Esophagus muscularis mucosa (tissue), 4 donors: ENCODE results near the gene VIP.

ENCODE experiments used
- EP300 ChIP-seq: sonication (generic); formaldehyde crosslinking; IDR thresholded peaks from one replicate; pipeline ENCODE4 v1.6.1; 2017; ENCODE audit warnings: antibody characterized with exemption
- POLR2A ChIP-seq: fragments of 450-650 bp; IDR thresholded peaks from one replicate; pipeline ENCODE4 v1.6.1; 2017; ENCODE audit warnings: antibody characterized with exemption, moderate library complexity, mild to moderate bottlenecking, low read depth
- POLR2AphosphoS5 ChIP-seq, 2 donors: sonication (generic); formaldehyde crosslinking; IDR thresholded peaks; one replicate each; pipeline ENCODE4 v1.6.1; 2017; ENCODE audit warnings: antibody characterized with exemption in 2 of 2
- TF ChIP-seq, protein P1 (sequence below), 3 experiments: fragments of 200-600 bp in 2 of 3; fragments of 450-650 bp in 1 of 3; sonication (generic) in 2 of 3; IDR thresholded peaks; one replicate each; pipeline ENCODE4 v1.5.1; 2017 to 2019; ENCODE audit warnings: antibody characterized with exemption in 3 of 3, mild to moderate bottlenecking in 2 of 3, moderate library complexity in 1 of 3

DNA sequence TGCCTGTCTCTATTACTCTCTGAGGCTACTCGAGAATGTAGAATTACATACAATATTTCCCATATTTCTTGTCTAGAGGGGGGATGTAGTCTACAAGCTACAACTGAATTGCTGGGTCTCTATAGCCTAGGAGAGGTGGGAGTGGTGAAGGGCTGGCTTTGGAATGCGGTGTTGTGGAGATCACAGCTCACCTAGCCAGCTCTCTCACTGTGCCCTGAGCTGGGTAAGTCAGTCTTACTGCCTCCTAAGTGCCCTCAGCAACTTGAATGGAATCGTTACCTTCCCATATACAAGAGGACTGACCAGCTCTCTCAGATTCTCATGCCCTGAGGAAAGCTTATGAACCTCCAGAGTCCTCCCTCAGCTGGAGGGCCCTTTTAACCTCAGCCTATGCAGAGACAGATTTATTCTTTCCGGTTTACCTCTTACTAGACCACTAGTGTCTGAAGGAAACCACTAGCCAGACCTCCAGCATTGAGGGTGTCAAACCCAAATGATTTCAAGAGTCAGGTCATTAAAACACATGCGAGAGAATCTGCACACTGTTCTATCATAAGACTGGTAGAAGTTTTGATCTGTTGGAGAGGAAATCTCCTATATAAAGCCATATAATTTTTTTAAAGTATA, 20.6 kb downstream of the VIP start:
- TF ChIP-seq, protein P1, sequence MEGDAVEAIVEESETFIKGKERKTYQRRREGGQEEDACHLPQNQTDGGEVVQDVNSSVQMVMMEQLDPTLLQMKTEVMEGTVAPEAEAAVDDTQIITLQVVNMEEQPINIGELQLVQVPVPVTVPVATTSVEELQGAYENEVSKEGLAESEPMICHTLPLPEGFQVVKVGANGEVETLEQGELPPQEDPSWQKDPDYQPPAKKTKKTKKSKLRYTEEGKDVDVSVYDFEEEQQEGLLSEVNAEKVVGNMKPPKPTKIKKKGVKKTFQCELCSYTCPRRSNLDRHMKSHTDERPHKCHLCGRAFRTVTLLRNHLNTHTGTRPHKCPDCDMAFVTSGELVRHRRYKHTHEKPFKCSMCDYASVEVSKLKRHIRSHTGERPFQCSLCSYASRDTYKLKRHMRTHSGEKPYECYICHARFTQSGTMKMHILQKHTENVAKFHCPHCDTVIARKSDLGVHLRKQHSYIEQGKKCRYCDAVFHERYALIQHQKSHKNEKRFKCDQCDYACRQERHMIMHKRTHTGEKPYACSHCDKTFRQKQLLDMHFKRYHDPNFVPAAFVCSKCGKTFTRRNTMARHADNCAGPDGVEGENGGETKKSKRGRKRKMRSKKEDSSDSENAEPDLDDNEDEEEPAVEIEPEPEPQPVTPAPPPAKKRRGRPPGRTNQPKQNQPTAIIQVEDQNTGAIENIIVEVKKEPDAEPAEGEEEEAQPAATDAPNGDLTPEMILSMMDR (IDR thresholded peaks at IDR 0.05), result no peak
- TF ChIP-seq POLR2AphosphoS5 (IDR thresholded peaks at IDR 0.05) (no peak), POLR2A (no peak), EP300 (no peak)
